WTC11 (cell line): ENCODE data around the gene RAPH1. TPM values are rescaled to one million over a fixed set of nuclear protein-coding genes. Genes with fewer than 3 reads are reported as not detected.

Experiments
- ATAC-seq: fragments of 200-7000 bp; cut with Tn5 transposase; 2 replicates; pipeline ENCODE4 v1.10.0; 2021; ENCODE audit warnings: mild to moderate bottlenecking, moderate library complexity
- CTCF ChIA-PET: fragments of 300-600 bp; sonication (Branson Sonifier 250); formaldehyde crosslinking; loops from one replicate; lab custom pipeline; 2021; ENCODE audit warnings: antibody characterized with exemption; lab: Charles Lee
- POLR2A ChIA-PET: fragments of 350-600 bp; sonication (Branson Sonifier 250); formaldehyde crosslinking; loops from one replicate; lab custom pipeline; 2021; ENCODE audit warnings: antibody characterized with exemption; lab: Charles Lee
- DNase-seq: peaks from one replicate; pipeline ENCODE4 v3.0.0; 2021; ENCODE audit warnings: low spot score
- H3K27ac Mint-ChIP-seq: 2 replicates; pipeline ENCODE4 v1.8.0; 2021; ENCODE audit warnings: mixed read lengths
- H3K27me3 Mint-ChIP-seq: 2 replicates; pipeline ENCODE4 v1.8.0; 2021; ENCODE audit warnings: low read depth, mild to moderate bottlenecking, moderate library complexity, mixed read lengths
- H3K36me3 Mint-ChIP-seq: 2 replicates; pipeline ENCODE4 v1.8.0; 2021; ENCODE audit warnings: mixed read lengths
- H3K4me1 Mint-ChIP-seq: 2 replicates; pipeline ENCODE4 v1.8.0; 2022; ENCODE audit warnings: mixed read lengths
- H3K4me3 Mint-ChIP-seq: 2 replicates; pipeline ENCODE4 v1.8.0; 2021; ENCODE audit warnings: mild to moderate bottlenecking, moderate library complexity, mixed read lengths
- H3K9me3 Mint-ChIP-seq: 2 replicates; pipeline ENCODE4 v1.8.0; 2021; ENCODE audit warnings: mixed read lengths
- AR ChIP-seq: fragments of 250-450 bp; sonication (Bioruptor Pico); IDR thresholded peaks from 2 replicates; pipeline ENCODE4 v1.9.0; 2021; ENCODE audit warnings: mild to moderate bottlenecking
- ELF4 ChIP-seq: sonication (generic); formaldehyde crosslinking; IDR thresholded peaks from 2 replicates; pipeline ENCODE4 v1.8.1; 2022; ENCODE audit warnings: low read depth, mild to moderate bottlenecking, moderate library complexity, missing genetic modification reagents
- FOXK1 ChIP-seq: sonication (generic); formaldehyde crosslinking; IDR thresholded peaks from 2 replicates; pipeline ENCODE4 v1.8.0; 2022; ENCODE audit warnings: mild to moderate bottlenecking, moderate library complexity, missing genetic modification reagents
- FOXP1 ChIP-seq: sonication (generic); formaldehyde crosslinking; IDR thresholded peaks from 2 replicates; pipeline ENCODE4 v1.8.0; 2022; ENCODE audit warnings: missing genetic modification reagents, mild to moderate bottlenecking, moderate library complexity, borderline replicate concordance
- GTF2I ChIP-seq: fragments of 250-450 bp; sonication (Bioruptor Pico); conservative IDR thresholded peaks from 2 replicates; pipeline ENCODE4 v1.4.0; 2021; ENCODE audit warnings: mild to moderate bottlenecking
- NR3C1 ChIP-seq: sonication (generic); formaldehyde crosslinking; conservative IDR thresholded peaks from 2 replicates; pipeline ENCODE4 v1.8.1; 2023; ENCODE audit warnings: low read depth, mild to moderate bottlenecking, missing genetic modification reagents
- PRRX2 ChIP-seq: fragments of 250-450 bp; sonication (Bioruptor Pico); IDR thresholded peaks from 2 replicates; pipeline ENCODE4 v1.8.0; 2021; ENCODE audit warnings: mild to moderate bottlenecking
- SOX15 ChIP-seq: fragments of 250-450 bp; sonication (Bioruptor Pico); IDR thresholded peaks from 2 replicates; pipeline ENCODE4 v1.9.0; 2021; ENCODE audit warnings: mild to moderate bottlenecking
- ZBTB21 ChIP-seq: sonication (generic); formaldehyde crosslinking; IDR thresholded peaks from 2 replicates; pipeline ENCODE4 v1.8.1; 2023; ENCODE audit warnings: mild to moderate bottlenecking, missing genetic modification reagents, borderline replicate concordance
- ZNF317 ChIP-seq: sonication (generic); formaldehyde crosslinking; IDR thresholded peaks from 2 replicates; pipeline ENCODE4 v1.8.1; 2023; ENCODE audit warnings: low read depth, mild to moderate bottlenecking, moderate library complexity, missing genetic modification reagents, borderline replicate concordance
- ZNF423 ChIP-seq: fragments of 250-450 bp; sonication (Bioruptor Pico); IDR thresholded peaks from 2 replicates; pipeline ENCODE4 v2.1.2; 2022; ENCODE audit warnings: mild to moderate bottlenecking, moderate library complexity
- total RNA-seq: library from RNA; stranded (reverse); gene quantifications from 3 replicates; pipeline ENCODE4 v1.2.3, GENCODE V29; 2021
- TF ChIP-seq, protein P1 (sequence below): sonication (generic); formaldehyde crosslinking; IDR thresholded peaks from 2 replicates; pipeline ENCODE4 v1.8.0; 2023; ENCODE audit warnings: missing genetic modification reagents, mild to moderate bottlenecking, borderline replicate concordance
- TF ChIP-seq, protein P2 (sequence below): fragments of 250-450 bp; sonication (Bioruptor Pico); conservative IDR thresholded peaks from 2 replicates; pipeline ENCODE4 v1.9.0; 2021; ENCODE audit warnings: mild to moderate bottlenecking
- TF ChIP-seq, protein P3 (sequence below): sonication (generic); formaldehyde crosslinking; IDR thresholded peaks from 2 replicates; pipeline ENCODE4 v1.8.0; 2022; ENCODE audit warnings: mild to moderate bottlenecking, missing genetic modification reagents
- TF ChIP-seq, protein P4 (sequence below): sonication (generic); formaldehyde crosslinking; IDR thresholded peaks from 2 replicates; pipeline ENCODE4 v1.8.1; 2022; ENCODE audit warnings: low read depth, mild to moderate bottlenecking, moderate library complexity, missing genetic modification reagents, borderline replicate concordance

Gene RAPH1
- total RNA-seq, 1 experiment from 2014 or later = 24.6 TPM

- TF ChIP-seq, protein P1, sequence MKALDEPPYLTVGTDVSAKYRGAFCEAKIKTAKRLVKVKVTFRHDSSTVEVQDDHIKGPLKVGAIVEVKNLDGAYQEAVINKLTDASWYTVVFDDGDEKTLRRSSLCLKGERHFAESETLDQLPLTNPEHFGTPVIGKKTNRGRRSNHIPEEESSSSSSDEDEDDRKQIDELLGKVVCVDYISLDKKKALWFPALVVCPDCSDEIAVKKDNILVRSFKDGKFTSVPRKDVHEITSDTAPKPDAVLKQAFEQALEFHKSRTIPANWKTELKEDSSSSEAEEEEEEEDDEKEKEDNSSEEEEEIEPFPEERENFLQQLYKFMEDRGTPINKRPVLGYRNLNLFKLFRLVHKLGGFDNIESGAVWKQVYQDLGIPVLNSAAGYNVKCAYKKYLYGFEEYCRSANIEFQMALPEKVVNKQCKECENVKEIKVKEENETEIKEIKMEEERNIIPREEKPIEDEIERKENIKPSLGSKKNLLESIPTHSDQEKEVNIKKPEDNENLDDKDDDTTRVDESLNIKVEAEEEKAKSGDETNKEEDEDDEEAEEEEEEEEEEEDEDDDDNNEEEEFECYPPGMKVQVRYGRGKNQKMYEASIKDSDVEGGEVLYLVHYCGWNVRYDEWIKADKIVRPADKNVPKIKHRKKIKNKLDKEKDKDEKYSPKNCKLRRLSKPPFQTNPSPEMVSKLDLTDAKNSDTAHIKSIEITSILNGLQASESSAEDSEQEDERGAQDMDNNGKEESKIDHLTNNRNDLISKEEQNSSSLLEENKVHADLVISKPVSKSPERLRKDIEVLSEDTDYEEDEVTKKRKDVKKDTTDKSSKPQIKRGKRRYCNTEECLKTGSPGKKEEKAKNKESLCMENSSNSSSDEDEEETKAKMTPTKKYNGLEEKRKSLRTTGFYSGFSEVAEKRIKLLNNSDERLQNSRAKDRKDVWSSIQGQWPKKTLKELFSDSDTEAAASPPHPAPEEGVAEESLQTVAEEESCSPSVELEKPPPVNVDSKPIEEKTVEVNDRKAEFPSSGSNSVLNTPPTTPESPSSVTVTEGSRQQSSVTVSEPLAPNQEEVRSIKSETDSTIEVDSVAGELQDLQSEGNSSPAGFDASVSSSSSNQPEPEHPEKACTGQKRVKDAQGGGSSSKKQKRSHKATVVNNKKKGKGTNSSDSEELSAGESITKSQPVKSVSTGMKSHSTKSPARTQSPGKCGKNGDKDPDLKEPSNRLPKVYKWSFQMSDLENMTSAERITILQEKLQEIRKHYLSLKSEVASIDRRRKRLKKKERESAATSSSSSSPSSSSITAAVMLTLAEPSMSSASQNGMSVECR (CRISPR knock-in tag) = no peak
Measured at GRCh38 chr2:203418271-203418670, 116.8 kb downstream of the RAPH1 start (continued).

DNA sequence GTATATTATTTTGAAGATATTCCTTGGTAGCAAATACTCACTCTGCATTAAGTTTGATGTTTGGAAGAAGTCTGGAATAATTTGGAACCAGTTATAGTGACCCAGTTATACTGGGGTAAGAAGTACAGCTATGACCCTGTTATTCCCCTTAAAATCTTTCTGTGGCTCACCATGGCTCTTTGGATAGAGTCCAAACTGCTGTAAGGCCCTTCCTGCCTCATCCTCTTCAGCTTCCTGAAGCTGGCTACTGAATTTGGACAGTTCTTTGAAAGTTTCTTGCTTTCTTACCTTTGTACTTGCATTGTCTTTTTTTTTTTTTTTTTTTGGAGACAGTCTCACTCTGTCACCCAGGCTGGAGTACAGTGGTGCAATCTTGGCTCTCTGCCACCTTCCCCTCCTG, 121.3 kb downstream of the RAPH1 start:
- no peak for ATAC-seq
- ChIA-PET CTCF (no interaction called here), POLR2A (interaction anchor here (0.6 kb wide), 1 partner anchor 416 kb away, joined by 3 read pairs; no protein-coding TSS in a partner anchor)
- no peak for DNase-seq
- Mint-ChIP-seq H3K27me3 (no peaks in the 10 kb centered on the region), H3K27ac (no peak overlapping the region), H3K4me1 (no peaks in the 10 kb centered on the region), H3K4me3 (no peak overlapping the region), H3K9me3 (no peaks in the 10 kb centered on the region), H3K36me3 (peaks cover 60% of the 10 kb centered on the region)
- TF ChIP-seq AR (CRISPR knock-in tag) = no peak
- no peak for TF ChIP-seq FOXP1
- TF ChIP-seq, protein P2, sequence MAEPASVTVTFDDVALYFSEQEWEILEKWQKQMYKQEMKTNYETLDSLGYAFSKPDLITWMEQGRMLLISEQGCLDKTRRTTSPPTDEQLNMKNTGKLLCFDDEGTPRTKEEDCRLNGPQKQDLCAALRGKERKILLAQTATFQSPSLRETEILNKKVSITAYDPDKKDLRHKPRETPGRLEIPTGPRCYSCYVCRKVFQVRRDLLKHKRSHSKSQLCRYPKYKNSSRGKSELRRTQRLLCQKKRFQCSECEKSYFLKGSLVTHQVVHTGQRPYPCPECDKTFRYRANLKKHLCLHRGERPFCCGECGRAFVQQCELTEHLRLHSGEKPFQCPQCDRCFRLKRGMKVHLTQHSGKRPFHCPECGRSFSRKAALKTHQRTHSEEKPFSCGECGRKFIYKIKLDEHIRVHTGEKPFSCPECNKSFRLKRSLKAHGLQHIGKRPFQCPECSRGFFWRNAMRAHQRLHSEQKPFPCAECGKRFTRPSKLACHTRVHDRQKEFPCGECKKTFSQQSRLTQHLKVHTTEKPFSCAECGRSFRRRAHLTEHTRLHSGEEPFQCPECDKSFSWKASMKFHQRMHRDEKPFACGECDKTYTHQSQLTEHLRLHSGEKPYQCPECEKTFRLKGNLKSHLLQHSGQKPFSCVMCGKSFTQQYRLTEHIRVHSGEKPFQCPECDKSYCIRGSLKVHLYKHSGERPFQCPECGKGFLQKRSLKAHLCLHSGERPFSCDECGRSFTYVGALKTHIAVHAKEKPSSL (CRISPR knock-in tag) = no peak
- TF ChIP-seq FOXK1 (CRISPR knock-in tag) = no peak
- no peak for TF ChIP-seq ZNF317
- TF ChIP-seq, protein P3, sequence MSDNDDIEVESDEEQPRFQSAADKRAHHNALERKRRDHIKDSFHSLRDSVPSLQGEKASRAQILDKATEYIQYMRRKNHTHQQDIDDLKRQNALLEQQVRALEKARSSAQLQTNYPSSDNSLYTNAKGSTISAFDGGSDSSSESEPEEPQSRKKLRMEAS (CRISPR knock-in tag) = no peak
- TF ChIP-seq, protein P4, sequence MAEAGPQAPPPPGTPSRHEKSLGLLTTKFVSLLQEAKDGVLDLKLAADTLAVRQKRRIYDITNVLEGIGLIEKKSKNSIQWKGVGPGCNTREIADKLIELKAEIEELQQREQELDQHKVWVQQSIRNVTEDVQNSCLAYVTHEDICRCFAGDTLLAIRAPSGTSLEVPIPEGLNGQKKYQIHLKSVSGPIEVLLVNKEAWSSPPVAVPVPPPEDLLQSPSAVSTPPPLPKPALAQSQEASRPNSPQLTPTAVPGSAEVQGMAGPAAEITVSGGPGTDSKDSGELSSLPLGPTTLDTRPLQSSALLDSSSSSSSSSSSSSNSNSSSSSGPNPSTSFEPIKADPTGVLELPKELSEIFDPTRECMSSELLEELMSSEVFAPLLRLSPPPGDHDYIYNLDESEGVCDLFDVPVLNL (CRISPR knock-in tag) = no peak
- TF ChIP-seq ZNF423 (CRISPR knock-in tag) = no peak
- no peak for TF ChIP-seq ZBTB21
- TF ChIP-seq PRRX2 (CRISPR knock-in tag) = no peak
- no peak for TF ChIP-seq GTF2I (CRISPR knock-in tag)
- TF ChIP-seq SOX15 (CRISPR knock-in tag) = no peak
- TF ChIP-seq NR3C1 = no peak
- TF ChIP-seq ELF4 (CRISPR knock-in tag) = no peak
